ENCODE measurements around the gene RNF214.
A peak's percentile ranks its signal among the peaks of the same experiment; 100 is the strongest.
"Not testable (repeated sequence)": the region's sequence is repeated elsewhere in the genome, so short reads cannot be mapped to it uniquely, and the experiment has no call there.

Gene RNF214

GRCh38 chr11:117258576-117258975 lies 26.1 kb downstream of the RNF214 start:
- TF ChIP-seq OSR1 (CRISPR knock-in tag; IDR thresholded peaks at IDR 0.05), result no peak
- ATAC-seq, result no peak

- no peak for TF ChIP-seq CREB5 (CRISPR knock-in tag; IDR thresholded peaks at IDR 0.05; ENCODE audit: low read depth)
- TF ChIP-seq PPARA (CRISPR knock-in tag; IDR thresholded peaks at IDR 0.05; ENCODE audit: borderline replicate concordance), result no peak
- no peak for TF ChIP-seq CSDC2 (CRISPR knock-in tag; IDR thresholded peaks at IDR 0.05)
- TF ChIP-seq ISL1 (CRISPR knock-in tag; IDR thresholded peaks at IDR 0.05), result no peak
- TF ChIP-seq GLIS3 (CRISPR knock-in tag; IDR thresholded peaks at IDR 0.05), result no peak
- TF ChIP-seq ZNF565 (CRISPR knock-in tag; conservative IDR thresholded peaks at IDR 0.05; ENCODE audit: low read depth), result no peak
- TF ChIP-seq ESRRG (CRISPR knock-in tag; IDR thresholded peaks at IDR 0.05), result no peak
- no peak for TF ChIP-seq ZC3H10 (CRISPR knock-in tag; IDR thresholded peaks at IDR 0.05)
- TF ChIP-seq ARNTL (CRISPR knock-in tag; IDR thresholded peaks at IDR 0.05; ENCODE audit: borderline replicate concordance, low read depth), result no peak
- peak; percentile 84 for ATAC-seq
These were observed 26.9 kb downstream of the RNF214 start for GRCh38 chr11:117259417-117259816.

GRCh38 chr11:117264624-117265323 lies 32.3 kb downstream of the RNF214 start:
- ATAC-seq, result not testable (repeated sequence)

- TF ChIP-seq ZNF8 (CRISPR knock-in tag; IDR thresholded peaks at IDR 0.05) (no peak), ZNF565 (CRISPR knock-in tag; conservative IDR thresholded peaks at IDR 0.05; ENCODE audit: low read depth) (no peak), ARNTL (CRISPR knock-in tag; IDR thresholded peaks at IDR 0.05; ENCODE audit: borderline replicate concordance, low read depth) (no peak), CSRNP3 (CRISPR knock-in tag; IDR thresholded peaks at IDR 0.05) (no peak), PPARA (CRISPR knock-in tag; IDR thresholded peaks at IDR 0.05; ENCODE audit: borderline replicate concordance) (no peak), RARB (CRISPR knock-in tag; IDR thresholded peaks at IDR 0.05) (no peak)
- ATAC-seq, result no peak
These were observed 33.3 kb downstream of the RNF214 start for GRCh38 chr11:117265745-117266144.

- ATAC-seq, result no peak
- TF ChIP-seq TSHZ2 (CRISPR knock-in tag; IDR thresholded peaks at IDR 0.05) (no peak), CSRNP3 (CRISPR knock-in tag; IDR thresholded peaks at IDR 0.05) (no peak), RARB (CRISPR knock-in tag; IDR thresholded peaks at IDR 0.05) (no peak), SNAI2 (CRISPR knock-in tag; IDR thresholded peaks at IDR 0.05) (no peak), CSDC2 (CRISPR knock-in tag; IDR thresholded peaks at IDR 0.05) (no peak), ISL1 (CRISPR knock-in tag; IDR thresholded peaks at IDR 0.05) (no peak), PPARA (CRISPR knock-in tag; IDR thresholded peaks at IDR 0.05; ENCODE audit: borderline replicate concordance) (no peak), ZNF70 (CRISPR knock-in tag; IDR thresholded peaks at IDR 0.05) (no peak), ZNF565 (CRISPR knock-in tag; conservative IDR thresholded peaks at IDR 0.05; ENCODE audit: low read depth) (no peak), ZFP30 (CRISPR knock-in tag; IDR thresholded peaks at IDR 0.05) (no peak), TOX (CRISPR knock-in tag; IDR thresholded peaks at IDR 0.05; ENCODE audit: borderline replicate concordance) (no peak), ZFP3 (CRISPR knock-in tag; IDR thresholded peaks at IDR 0.05) (no peak), BACH2 (CRISPR knock-in tag; IDR thresholded peaks at IDR 0.05; ENCODE audit: borderline replicate concordance) (no peak), ARNTL (CRISPR knock-in tag; IDR thresholded peaks at IDR 0.05; ENCODE audit: borderline replicate concordance, low read depth) (no peak), ZNF8 (CRISPR knock-in tag; IDR thresholded peaks at IDR 0.05) (no peak), TCF4 (CRISPR knock-in tag; IDR thresholded peaks at IDR 0.05; ENCODE audit: borderline replicate concordance) (no peak), POU6F1 (CRISPR knock-in tag; IDR thresholded peaks at IDR 0.05; ENCODE audit: borderline replicate concordance, low read depth) (no peak), OSR1 (CRISPR knock-in tag; IDR thresholded peaks at IDR 0.05) (no peak), GLIS3 (CRISPR knock-in tag; IDR thresholded peaks at IDR 0.05) (no peak)
These were observed 37.4 kb downstream of the RNF214 start for GRCh38 chr11:117269856-117270255.

Data from SK-N-SH treated with all-trans-retinoic acid at 6 μM for 48 hours (cell line).